Measurements from ENCODE around the gene CCDC167.

DNA sequence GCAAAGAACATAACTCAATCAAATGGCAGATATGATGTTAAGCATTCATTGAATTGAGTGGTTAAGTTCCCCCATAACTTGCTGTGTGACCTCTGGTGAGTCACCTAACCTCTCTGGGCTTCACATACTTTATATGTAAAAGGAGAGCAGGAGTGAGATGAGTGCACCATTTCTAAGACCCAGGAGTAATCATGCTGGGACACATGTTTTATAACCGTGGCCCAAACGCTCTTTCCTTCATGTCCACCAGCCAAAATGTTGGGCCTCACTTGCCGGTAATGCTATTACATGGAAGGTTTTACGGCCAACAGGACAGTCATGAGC is 40.3 kb upstream of the CCDC167 start:
- TF ChIP-seq, protein P1, sequence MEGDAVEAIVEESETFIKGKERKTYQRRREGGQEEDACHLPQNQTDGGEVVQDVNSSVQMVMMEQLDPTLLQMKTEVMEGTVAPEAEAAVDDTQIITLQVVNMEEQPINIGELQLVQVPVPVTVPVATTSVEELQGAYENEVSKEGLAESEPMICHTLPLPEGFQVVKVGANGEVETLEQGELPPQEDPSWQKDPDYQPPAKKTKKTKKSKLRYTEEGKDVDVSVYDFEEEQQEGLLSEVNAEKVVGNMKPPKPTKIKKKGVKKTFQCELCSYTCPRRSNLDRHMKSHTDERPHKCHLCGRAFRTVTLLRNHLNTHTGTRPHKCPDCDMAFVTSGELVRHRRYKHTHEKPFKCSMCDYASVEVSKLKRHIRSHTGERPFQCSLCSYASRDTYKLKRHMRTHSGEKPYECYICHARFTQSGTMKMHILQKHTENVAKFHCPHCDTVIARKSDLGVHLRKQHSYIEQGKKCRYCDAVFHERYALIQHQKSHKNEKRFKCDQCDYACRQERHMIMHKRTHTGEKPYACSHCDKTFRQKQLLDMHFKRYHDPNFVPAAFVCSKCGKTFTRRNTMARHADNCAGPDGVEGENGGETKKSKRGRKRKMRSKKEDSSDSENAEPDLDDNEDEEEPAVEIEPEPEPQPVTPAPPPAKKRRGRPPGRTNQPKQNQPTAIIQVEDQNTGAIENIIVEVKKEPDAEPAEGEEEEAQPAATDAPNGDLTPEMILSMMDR (IDR thresholded peaks at IDR 0.05): no peak
- TF ChIP-seq POLR2AphosphoS5 (IDR thresholded peaks at IDR 0.05): no peak
- TF ChIP-seq POLR2A (IDR thresholded peaks at IDR 0.05): no peak

All from sigmoid colon (tissue), 4 donors.